IMR-90 (cell line): ENCODE measurements around the gene S100A12. TPM values are rescaled to one million over a fixed set of nuclear protein-coding genes. Genes with fewer than 3 reads are reported as not detected.

Experiments
- ATAC-seq: fragments of 200-7000 bp; cut with Tn5 transposase; 2 replicates; pipeline ENCODE4 v1.9.1; 2020; ENCODE audit warnings: low read depth, mild to moderate bottlenecking, moderate library complexity
- BruUV-seq: library from RNA; stranded (reverse); fragments of 400-500 nt; replicated peaks from 2 replicates; lab custom pipeline; 2021; lab: Mats Ljungman, UMichigan
- CTCF ChIA-PET: fragments of 300-600 bp; formaldehyde crosslinking; extraction: SDS; loops from one replicate; lab custom pipeline; 2021; ENCODE audit warnings: antibody characterized with exemption; lab: Yijun Ruan, JAX
- POLR2A ChIA-PET: fragments of 300-600 bp; sonication (Branson Sonifier 250); formaldehyde crosslinking; loops from one replicate; lab custom pipeline; 2022; ENCODE audit warnings: antibody characterized with exemption; ENCODE audit not compliant: unreplicated experiment; lab: Charles Lee
- DNase-seq: peaks from one replicate; pipeline ENCODE4 v3.0.0; 2013
- H2AFZ ChIP-seq: replicated peaks from 2 replicates; pipeline ENCODE3; 2013; ENCODE audit warnings: low read length, mild to moderate bottlenecking; ENCODE audit not compliant: poor library complexity
- H2AK5ac ChIP-seq: 2 replicates; pipeline ENCODE4 v1.6.1; 2013; ENCODE audit warnings: low read depth, low read length, inconsistent platforms
- H2AK9ac ChIP-seq: replicated peaks from 2 replicates; pipeline ENCODE3; 2013; ENCODE audit warnings: mild to moderate bottlenecking, low read depth, low read length, moderate library complexity; ENCODE audit not compliant: poor library complexity
- H2BK120ac ChIP-seq: 2 replicates; pipeline ENCODE4 v1.6.1; 2013; ENCODE audit warnings: low read depth, low read length, inconsistent platforms
- H2BK15ac ChIP-seq: 3 replicates; pipeline ENCODE4 v1.6.1; 2013; ENCODE audit warnings: low read depth, low read length, inconsistent platforms
- H2BK20ac ChIP-seq: 2 replicates; pipeline ENCODE4 v1.6.1; 2013; ENCODE audit warnings: low read depth, mild to moderate bottlenecking, inconsistent platforms, low read length, moderate library complexity
- H2BK5ac ChIP-seq: 2 replicates; pipeline ENCODE4 v1.6.1; 2013; ENCODE audit warnings: mild to moderate bottlenecking, low read depth, low read length, inconsistent platforms; ENCODE audit not compliant: poor library complexity, severe bottlenecking
- H3K14ac ChIP-seq: replicated peaks from 2 replicates; pipeline ENCODE4 v1.6.1; 2013; ENCODE audit warnings: low read depth, low read length, inconsistent platforms
- H3K18ac ChIP-seq: 2 replicates; pipeline ENCODE4 v1.6.1; 2013; ENCODE audit warnings: low read depth, low read length, control low read depth
- H3K23ac ChIP-seq: 2 replicates; pipeline ENCODE4 v1.6.1; 2013; ENCODE audit warnings: low read depth, low read length, inconsistent platforms
- H3K27ac ChIP-seq: 2 replicates; pipeline ENCODE4 v1.5.1; 2013; ENCODE audit warnings: mild to moderate bottlenecking, control low read depth, low read length; ENCODE audit not compliant: insufficient read depth
- H3K27me3 ChIP-seq: 2 replicates; pipeline ENCODE4 v1.6.1; 2013; ENCODE audit warnings: low read length; ENCODE audit not compliant: control insufficient read depth, insufficient read depth
- H3K36me3 ChIP-seq: 2 replicates; pipeline ENCODE4 v1.6.1; 2013; ENCODE audit warnings: low read length, mixed read lengths; ENCODE audit not compliant: control insufficient read depth, insufficient read depth
- H3K4ac ChIP-seq: 2 replicates; pipeline ENCODE4 v1.6.1; 2013; ENCODE audit warnings: low read depth, low read length, inconsistent platforms
- H3K4me1 ChIP-seq: 2 replicates; pipeline ENCODE4 v1.6.1; 2013; ENCODE audit warnings: low read length, mixed read lengths; ENCODE audit not compliant: control insufficient read depth, insufficient read depth
- H3K4me2 ChIP-seq: 2 replicates; pipeline ENCODE4 v1.6.1; 2013; ENCODE audit warnings: low read depth, mild to moderate bottlenecking, control low read depth, low read length, moderate library complexity
- H3K4me3 ChIP-seq: 2 replicates; pipeline ENCODE4 v1.5.1; 2013; ENCODE audit warnings: low read depth, mild to moderate bottlenecking, control low read depth, low read length, moderate library complexity; ENCODE audit not compliant: insufficient read depth
- H3K56ac ChIP-seq: 2 replicates; pipeline ENCODE4 v1.6.1; 2013; ENCODE audit warnings: low read length, inconsistent platforms; ENCODE audit not compliant: insufficient read depth; ENCODE audit errors: extremely low read depth
- H3K79me1 ChIP-seq, 2 experiments: 2 replicates each; pipeline ENCODE4 v1.6.1; 2013; ENCODE audit warnings: low read length in 2 of 2, inconsistent platforms in 1 of 2, low read depth in 1 of 2
- H3K9ac ChIP-seq: 2 replicates; pipeline ENCODE4 v1.6.1; 2013; ENCODE audit warnings: low read depth, low read length, control low read depth
- H3K9me1 ChIP-seq: 2 replicates; pipeline ENCODE4 v1.6.1; 2013; ENCODE audit warnings: low read length, inconsistent platforms; ENCODE audit not compliant: insufficient read depth
- H3K9me3 ChIP-seq: 2 replicates; pipeline ENCODE4 v1.6.1; 2013; ENCODE audit warnings: low read length; ENCODE audit not compliant: control insufficient read depth, insufficient read depth
- H4K20me1 ChIP-seq: 2 replicates; pipeline ENCODE4 v1.6.1; 2013; ENCODE audit warnings: low read length, inconsistent platforms; ENCODE audit not compliant: insufficient read depth
- H4K5ac ChIP-seq: 2 replicates; pipeline ENCODE4 v1.6.1; 2013; ENCODE audit warnings: mild to moderate bottlenecking, low read depth, low read length, control low read depth
- H4K8ac ChIP-seq, 2 experiments: 2 replicates each; pipeline ENCODE4 v1.6.1; 2013; ENCODE audit warnings: low read depth in 2 of 2, low read length in 2 of 2, control low read depth in 1 of 2, inconsistent platforms in 1 of 2
- H4K91ac ChIP-seq: 2 replicates; pipeline ENCODE4 v1.6.1; 2013; ENCODE audit warnings: low read depth, low read length, inconsistent platforms; ENCODE audit not compliant: insufficient read depth
- BHLHE40 ChIP-seq: fragments of 150-350 bp; IDR thresholded peaks from 2 replicates; pipeline ENCODE4 v1.6.1; 2016; ENCODE audit warnings: mild to moderate bottlenecking, low read depth, low read length
- CEBPB ChIP-seq: IDR thresholded peaks from 2 replicates; pipeline ENCODE4 v1.6.1; 2012; ENCODE audit warnings: low read depth, low read length, improper control_type of control experiment
- CHD1 ChIP-seq: IDR thresholded peaks from 2 replicates; pipeline ENCODE4 v1.6.1; 2012; ENCODE audit warnings: low read depth, low read length, improper control_type of control experiment
- FOS ChIP-seq: fragments of 150-350 bp; IDR thresholded peaks from 2 replicates; pipeline ENCODE4 v1.6.1; 2016; ENCODE audit warnings: low read depth, low read length
- MAFK ChIP-seq: IDR thresholded peaks from 2 replicates; pipeline ENCODE4 v1.6.1; 2012; ENCODE audit warnings: low read depth, low read length, improper control_type of control experiment
- MAZ ChIP-seq: IDR thresholded peaks from 2 replicates; pipeline ENCODE4 v1.6.1; 2012; ENCODE audit warnings: low read depth, mild to moderate bottlenecking, low read length, improper control_type of control experiment, moderate library complexity, borderline replicate concordance
- MXI1 ChIP-seq: IDR thresholded peaks from 2 replicates; pipeline ENCODE4 v1.6.1; 2012; ENCODE audit warnings: low read depth, mild to moderate bottlenecking, low read length, moderate library complexity, borderline replicate concordance
- NFE2L2 ChIP-seq: fragments of 150-350 bp; IDR thresholded peaks from 2 replicates; pipeline ENCODE4 v1.6.1; 2016; ENCODE audit warnings: low read depth, mild to moderate bottlenecking, low read length
- POLR2A ChIP-seq: IDR thresholded peaks from 2 replicates; pipeline ENCODE4 v1.6.1; 2012; ENCODE audit warnings: mild to moderate bottlenecking, low read depth, low read length
- RCOR1 ChIP-seq: IDR thresholded peaks from 2 replicates; pipeline ENCODE4 v1.6.1; 2012; ENCODE audit warnings: mild to moderate bottlenecking, low read length, improper control_type of control experiment; ENCODE audit not compliant: insufficient replicate concordance
- RFX5 ChIP-seq: IDR thresholded peaks from 2 replicates; pipeline ENCODE4 v1.8.0; 2012; ENCODE audit warnings: low read depth, mild to moderate bottlenecking, low read length, moderate library complexity
- SMC3 ChIP-seq: fragments of 150-350 bp; IDR thresholded peaks from 2 replicates; pipeline ENCODE4 v1.6.1; 2016; ENCODE audit warnings: low read depth, mild to moderate bottlenecking, antibody characterized with exemption, low read length, moderate library complexity
- USF2 ChIP-seq: fragments of 150-350 bp; IDR thresholded peaks from 2 replicates; pipeline ENCODE4 v1.6.1; 2017; ENCODE audit warnings: mild to moderate bottlenecking, antibody characterized with exemption, low read length, low read depth
- WGBS, 2 experiments: methylation state at CpG; one replicate each; pipeline versions ENCODE4 v1.1.5 to v1.1.7; 2013; ENCODE audit warnings: missing lambda C conversion rate in 2 of 2; ENCODE audit not compliant: insufficient read length in 1 of 2; ENCODE audit errors: extremely low coverage in 2 of 2; 5-methylcytosine and 5-hydroxymethylcytosine counted together
- dilution Hi-C: fragments of 300-500 bp; cut with HindIII; formaldehyde crosslinking; loops from one replicate; pipeline ENCODE4 v1.14.3; 2018; ENCODE audit warnings: low sequenced_read_pairs; ENCODE audit not compliant: unreplicated experiment
- in situ Hi-C: fragments of 300-500 bp; cut with MboI; formaldehyde crosslinking; loops from 3 replicates; pipeline ENCODE4 v1.14.3; 2019; ENCODE audit warnings: low sequenced_read_pairs, inconsistent platforms, mixed read lengths
- intact Hi-C: fragments of 100-400 bp; cut with micrococcal nuclease; formaldehyde crosslinking; loops from 2 replicates; pipeline ENCODE4 v1.10.0; 2022
- polyA plus RNA-seq, 3 experiments: library from polyadenylated mRNA; depleted of rRNA; stranded (reverse); fragments of >200 nt; gene quantifications; 2 replicates each; pipeline ENCODE4 v1.2.3, GENCODE V29; 2012; ENCODE audit warnings: low replicate concordance in 1 of 3
- total RNA-seq: library from RNA; depleted of rRNA; stranded (reverse); fragments of >200 nt; gene quantifications from 2 replicates; pipeline ENCODE4 v1.2.3, GENCODE V29; 2012
- TF ChIP-seq, protein P1 (sequence below): fragments of 150-350 bp; IDR thresholded peaks from 2 replicates; pipeline ENCODE4 v1.6.1; 2016; ENCODE audit warnings: low read depth, mild to moderate bottlenecking, low read length, moderate library complexity, borderline replicate concordance
- TF ChIP-seq, protein P2 (sequence below): conservative IDR thresholded peaks from 2 replicates; pipeline ENCODE4 v1.5.1; 2012; ENCODE audit warnings: mild to moderate bottlenecking, low read depth, low read length, improper control_type of control experiment

The S100A12 gene
- total and polyA plus RNA-seq, 2 of the 4 experiments (the other 2 are of a cell fraction): not detected

DNA sequence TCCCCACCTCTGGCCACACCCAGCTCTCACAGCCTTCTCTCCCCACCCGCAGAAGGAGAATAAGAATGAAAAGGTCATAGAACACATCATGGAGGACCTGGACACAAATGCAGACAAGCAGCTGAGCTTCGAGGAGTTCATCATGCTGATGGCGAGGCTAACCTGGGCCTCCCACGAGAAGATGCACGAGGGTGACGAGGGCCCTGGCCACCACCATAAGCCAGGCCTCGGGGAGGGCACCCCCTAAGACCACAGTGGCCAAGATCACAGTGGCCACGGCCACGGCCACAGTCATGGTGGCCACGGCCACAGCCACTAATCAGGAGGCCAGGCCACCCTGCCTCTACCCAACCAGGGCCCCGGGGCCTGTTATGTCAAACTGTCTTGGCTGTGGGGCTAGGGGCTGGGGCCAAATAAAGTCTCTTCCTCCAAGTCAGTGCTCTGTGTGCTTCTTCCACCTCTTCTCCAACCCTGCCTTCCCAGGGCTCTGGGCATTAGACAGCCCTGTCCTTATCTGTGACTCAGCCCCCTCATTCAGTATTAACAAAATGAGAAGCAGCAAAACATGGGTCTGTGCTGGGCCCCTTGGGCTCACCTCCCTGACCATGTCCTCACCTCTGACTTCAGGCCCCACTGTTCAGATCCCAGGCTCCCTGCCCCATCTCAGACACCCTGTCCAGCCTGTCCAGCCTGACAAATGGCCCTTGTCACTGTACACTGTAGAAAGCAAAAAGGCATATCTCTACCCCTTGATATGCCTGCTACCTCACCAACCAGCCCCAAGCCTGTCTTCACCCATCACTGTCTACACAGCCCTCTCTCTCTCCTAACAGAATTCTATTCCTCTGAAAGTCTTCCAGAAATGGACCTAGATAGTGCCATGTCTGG, 14.6 kb downstream of the S100A12 start:
- Histone ChIP-seq H3K27me3 (peaks cover 15% of the 10 kb centered on the region), H3K9me3 (no peaks in the 10 kb centered on the region), H3K79me1 (no peaks in the 10 kb centered on the region), H3K4me2 (no peak overlapping the region), H2BK20ac (no peak overlapping the region), H3K36me3 (no peaks in the 10 kb centered on the region), H2BK120ac (no peak overlapping the region), H3K4me1 (no peaks in the 10 kb centered on the region), H2AK9ac (no peak overlapping the region), H4K20me1 (no peaks in the 10 kb centered on the region), H3K9me1 (no peaks in the 10 kb centered on the region), H3K23ac (no peak overlapping the region), H3K14ac (no peak overlapping the region), H3K9ac (no peak overlapping the region), H3K27ac (no peak overlapping the region), H2AK5ac (no peak overlapping the region), H3K4me3 (no peak overlapping the region), H3K4ac (no peak overlapping the region), H2AFZ (no peak overlapping the region), H2BK15ac (no peak overlapping the region), H3K18ac (no peak overlapping the region), H4K91ac (no peak overlapping the region), H4K5ac (no peak overlapping the region), H3K56ac (no peak overlapping the region), H2BK5ac (no peak overlapping the region), H4K8ac (no peak overlapping the region)
- dilution Hi-C loops: no loop called here
- in situ Hi-C loops: no loop called here
- BruUV-seq: no TSS peak
- ATAC-seq (no peak), DNase-seq (no peak)
- ChIA-PET POLR2A (no interaction called here), CTCF (no interaction called here)
- WGBS, 2 experiments: 45% methylated on average over 6 of the region's 11 CpGs; no CpG with 5 or more reads in 1 of the 2 experiments
- intact Hi-C loops: no loop called here
- TF ChIP-seq MAFK (no peak), RCOR1 (no peak), RFX5 (no peak), POLR2A (no peak), MXI1 (no peak), CHD1 (no peak), USF2 (no peak), SMC3 (no peak), CEBPB (no peak), FOS (no peak), MAZ (no peak), BHLHE40 (no peak), NFE2L2 (no peak)
- TF ChIP-seq, protein P1, sequence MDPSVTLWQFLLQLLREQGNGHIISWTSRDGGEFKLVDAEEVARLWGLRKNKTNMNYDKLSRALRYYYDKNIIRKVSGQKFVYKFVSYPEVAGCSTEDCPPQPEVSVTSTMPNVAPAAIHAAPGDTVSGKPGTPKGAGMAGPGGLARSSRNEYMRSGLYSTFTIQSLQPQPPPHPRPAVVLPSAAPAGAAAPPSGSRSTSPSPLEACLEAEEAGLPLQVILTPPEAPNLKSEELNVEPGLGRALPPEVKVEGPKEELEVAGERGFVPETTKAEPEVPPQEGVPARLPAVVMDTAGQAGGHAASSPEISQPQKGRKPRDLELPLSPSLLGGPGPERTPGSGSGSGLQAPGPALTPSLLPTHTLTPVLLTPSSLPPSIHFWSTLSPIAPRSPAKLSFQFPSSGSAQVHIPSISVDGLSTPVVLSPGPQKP: no peak
- TF ChIP-seq, protein P2, sequence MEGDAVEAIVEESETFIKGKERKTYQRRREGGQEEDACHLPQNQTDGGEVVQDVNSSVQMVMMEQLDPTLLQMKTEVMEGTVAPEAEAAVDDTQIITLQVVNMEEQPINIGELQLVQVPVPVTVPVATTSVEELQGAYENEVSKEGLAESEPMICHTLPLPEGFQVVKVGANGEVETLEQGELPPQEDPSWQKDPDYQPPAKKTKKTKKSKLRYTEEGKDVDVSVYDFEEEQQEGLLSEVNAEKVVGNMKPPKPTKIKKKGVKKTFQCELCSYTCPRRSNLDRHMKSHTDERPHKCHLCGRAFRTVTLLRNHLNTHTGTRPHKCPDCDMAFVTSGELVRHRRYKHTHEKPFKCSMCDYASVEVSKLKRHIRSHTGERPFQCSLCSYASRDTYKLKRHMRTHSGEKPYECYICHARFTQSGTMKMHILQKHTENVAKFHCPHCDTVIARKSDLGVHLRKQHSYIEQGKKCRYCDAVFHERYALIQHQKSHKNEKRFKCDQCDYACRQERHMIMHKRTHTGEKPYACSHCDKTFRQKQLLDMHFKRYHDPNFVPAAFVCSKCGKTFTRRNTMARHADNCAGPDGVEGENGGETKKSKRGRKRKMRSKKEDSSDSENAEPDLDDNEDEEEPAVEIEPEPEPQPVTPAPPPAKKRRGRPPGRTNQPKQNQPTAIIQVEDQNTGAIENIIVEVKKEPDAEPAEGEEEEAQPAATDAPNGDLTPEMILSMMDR: no peak
